Neural crest cell (in vitro differentiated cells): ENCODE results near the gene SPDYE4. TPM values are rescaled to one million over a fixed set of nuclear protein-coding genes. Genes with fewer than 3 reads are reported as not detected.

Source experiments
- DNase-seq: peaks from one replicate; pipeline ENCODE4 v3.0.0; 2021; ENCODE audit warnings: low read depth, mixed read lengths, low spot score
- H3K27ac Mint-ChIP-seq: one replicate; pipeline ENCODE4 v1.8.0; 2021; ENCODE audit warnings: mild to moderate bottlenecking, mixed read lengths; ENCODE audit not compliant: unreplicated experiment
- H3K27me3 Mint-ChIP-seq: 2 replicates; pipeline ENCODE4 v1.8.0; 2021; ENCODE audit warnings: low read depth, mild to moderate bottlenecking, mixed read lengths
- H3K36me3 Mint-ChIP-seq: 2 replicates; pipeline ENCODE4 v1.8.0; 2021; ENCODE audit warnings: low read depth, mild to moderate bottlenecking, mixed read lengths
- H3K4me1 Mint-ChIP-seq: 2 replicates; pipeline ENCODE4 v1.8.0; 2021; ENCODE audit warnings: mixed read lengths
- H3K4me3 Mint-ChIP-seq: one replicate; pipeline ENCODE4 v1.8.0; 2021; ENCODE audit warnings: mild to moderate bottlenecking, mixed read lengths
- H3K9me3 Mint-ChIP-seq: 2 replicates; pipeline ENCODE4 v1.8.0; 2021; ENCODE audit warnings: mixed read lengths
- CTCF ChIP-seq: fragments of 200-600 bp; sonication (generic); conservative IDR thresholded peaks from 2 replicates; pipeline ENCODE4 v1.5.0; 2021; ENCODE audit warnings: antibody characterized with exemption, mild to moderate bottlenecking
- total RNA-seq: library from RNA; stranded (reverse); gene quantifications from 2 replicates; pipeline ENCODE4 v1.2.1, GENCODE V29; 2021

The SPDYE4 gene
- total RNA-seq, 1 donor from 2014 or later = not detected

- no peak for TF ChIP-seq CTCF
- Mint-ChIP-seq H3K27me3 (no peaks in the 10 kb centered on the region), H3K27ac (no peak overlapping the region), H3K4me1 (no peaks in the 10 kb centered on the region), H3K4me3 (no peak overlapping the region), H3K36me3 (no peaks in the 10 kb centered on the region), H3K9me3 (peaks cover 7% of the 10 kb centered on the region)
- no peak for DNase-seq
Observed at GRCh38 chr17:8713315-8713714, 45.0 kb downstream of the SPDYE4 start.

DNA sequence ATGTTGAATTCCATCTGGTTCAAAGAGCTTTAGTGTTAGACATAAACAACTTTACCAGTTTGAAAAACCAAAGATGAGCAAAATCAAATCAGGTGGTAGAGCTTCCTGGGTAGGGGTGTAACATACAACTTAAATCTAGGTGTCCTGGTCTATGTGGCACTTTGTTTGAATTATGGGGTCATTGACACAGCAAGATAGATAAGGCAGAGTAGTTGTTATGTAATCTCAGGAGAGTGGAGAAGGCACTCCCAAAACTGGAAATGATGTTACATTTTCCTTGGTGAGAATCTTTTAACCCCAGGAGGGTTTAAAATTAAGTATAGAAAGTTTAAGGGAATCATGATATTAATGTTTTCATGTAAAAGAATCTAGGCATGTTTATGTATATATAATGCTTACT, 45.6 kb downstream of the SPDYE4 start:
- peaks cover 7% of the 10 kb centered on the region for H3K9me3 Mint-ChIP-seq
- peaks cover 4% of the 10 kb centered on the region for H3K4me1 Mint-ChIP-seq
- H3K4me3 Mint-ChIP-seq = no peak overlapping the region
- DNase-seq = no peak
- H3K27me3 Mint-ChIP-seq = no peaks in the 10 kb centered on the region
- no peaks in the 10 kb centered on the region for H3K36me3 Mint-ChIP-seq
- no peak overlapping the region for H3K27ac Mint-ChIP-seq
- TF ChIP-seq CTCF = no peak

- Mint-ChIP-seq H3K4me1 (peaks cover 4% of the 10 kb centered on the region), H3K36me3 (no peaks in the 10 kb centered on the region), H3K4me3 (no peak overlapping the region), H3K27me3 (no peaks in the 10 kb centered on the region), H3K27ac (no peak overlapping the region), H3K9me3 (peaks cover 7% of the 10 kb centered on the region)
- no peak for TF ChIP-seq CTCF
- no peak for DNase-seq
Observed at GRCh38 chr17:8711291-8711690, 47.1 kb downstream of the SPDYE4 start.

- no peaks in the 10 kb centered on the region for H3K27me3 Mint-ChIP-seq
- H3K27ac Mint-ChIP-seq = no peak overlapping the region
- DNase-seq = no peak
- no peaks in the 10 kb centered on the region for H3K36me3 Mint-ChIP-seq
- TF ChIP-seq CTCF = no peak
- peaks cover 4% of the 10 kb centered on the region for H3K4me1 Mint-ChIP-seq
- H3K4me3 Mint-ChIP-seq = no peak overlapping the region
- peaks cover 7% of the 10 kb centered on the region for H3K9me3 Mint-ChIP-seq
Observed at GRCh38 chr17:8710813-8711212, 47.5 kb downstream of the SPDYE4 start.

DNA sequence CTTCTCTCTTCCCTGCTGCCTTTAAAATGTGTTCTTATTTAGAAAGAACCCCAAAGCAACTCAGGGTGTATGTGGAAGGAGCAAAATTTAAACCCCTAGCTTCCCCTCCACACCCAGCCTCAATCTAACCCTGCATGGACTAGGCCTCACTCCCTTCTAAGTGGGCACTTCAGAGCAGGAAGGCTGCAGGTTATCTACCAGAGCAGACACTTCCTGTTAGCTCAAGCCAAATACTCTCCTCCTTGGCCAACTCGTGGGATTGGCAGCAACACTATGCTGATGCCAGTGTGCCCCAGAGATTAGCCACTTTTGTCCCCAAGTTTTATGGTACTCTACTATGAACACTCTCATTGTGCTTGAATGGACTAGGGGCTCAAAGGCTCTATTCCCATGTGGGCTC, 49.3 kb downstream of the SPDYE4 start:
- H3K4me3 Mint-ChIP-seq = no peak overlapping the region
- no peak for DNase-seq
- no peaks in the 10 kb centered on the region for H3K27me3 Mint-ChIP-seq
- H3K9me3 Mint-ChIP-seq = peaks cover 10% of the 10 kb centered on the region
- H3K36me3 Mint-ChIP-seq = no peaks in the 10 kb centered on the region
- TF ChIP-seq CTCF = no peak
- no peak overlapping the region for H3K27ac Mint-ChIP-seq
- H3K4me1 Mint-ChIP-seq = peaks cover 4% of the 10 kb centered on the region

DNA sequence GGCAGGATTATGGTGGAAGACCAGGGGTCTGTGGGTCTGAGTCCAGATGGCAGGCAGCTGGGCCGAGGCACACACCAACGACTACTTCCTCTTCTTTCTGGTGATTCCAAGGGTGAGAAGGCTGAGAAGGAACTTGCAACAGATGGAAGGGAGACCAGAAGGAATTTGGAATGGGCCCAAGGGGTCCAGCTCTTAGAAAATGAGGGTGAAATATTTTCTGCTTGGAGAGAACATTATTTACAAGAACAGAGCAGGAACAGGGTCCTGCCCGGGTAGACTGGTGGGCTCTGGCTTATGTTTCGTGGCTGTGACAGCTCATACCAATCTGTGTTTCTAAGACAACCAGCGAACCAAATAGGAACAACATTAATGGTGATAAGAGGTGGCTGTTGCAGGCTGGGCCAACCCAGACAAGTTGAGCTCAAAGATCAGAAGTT, 50.3 kb downstream of the SPDYE4 start:
- no peak overlapping the region for H3K27ac Mint-ChIP-seq

More for the DNA sequence above, 50.3 kb downstream of the SPDYE4 start:
- Mint-ChIP-seq H3K4me1 (peaks cover 4% of the 10 kb centered on the region), H3K27me3 (peaks cover 3% of the 10 kb centered on the region), H3K36me3 (no peaks in the 10 kb centered on the region), H3K9me3 (peaks cover 14% of the 10 kb centered on the region), H3K4me3 (no peak overlapping the region)
- DNase-seq = no peak
- TF ChIP-seq CTCF = no peak
